Mucosa of gallbladder (tissue), 1 donor: ENCODE data around the gene FTCD. TPM values are rescaled to one million over a fixed set of nuclear protein-coding genes. Genes with fewer than 3 reads are reported as not detected.
"Not testable (repeated sequence)": the region's sequence is repeated elsewhere in the genome, so short reads cannot be mapped to it uniquely, and the experiment has no call there.

ENCODE experiments used
- DNase-seq: peaks from one replicate; pipeline ENCODE4 v3.0.0-alpha.2; 2020; ENCODE audit warnings: low spot score
- total RNA-seq: library from RNA; stranded (reverse); gene quantifications from one replicate; pipeline ENCODE4 v1.2.1, GENCODE V29; 2021
- donor health status: DM: no; HTN: no; CAD: no.

FTCD gene
- total RNA-seq, 1 donor from 2014 or later = 1.3 TPM

GRCh38 chr21:46171996-46172862, 16.9 kb upstream of the FTCD start:
- no peak for DNase-seq

GRCh38 chr21:46171585-46171984, 16.2 kb upstream of the FTCD start:
- DNase-seq = no peak

GRCh38 chr21:46170436-46171193, 15.2 kb upstream of the FTCD start:
- not testable (repeated sequence) for DNase-seq

GRCh38 chr21:46168659-46169386, 13.4 kb upstream of the FTCD start:
- DNase-seq = no peak

GRCh38 chr21:46168238-46168637, 12.9 kb upstream of the FTCD start:
- no peak for DNase-seq

GRCh38 chr21:46165098-46165497, 9.7 kb upstream of the FTCD start:
- DNase-seq = no peak

- no peak for DNase-seq
These were observed 8.0 kb upstream of the FTCD start for GRCh38 chr21:46163380-46163779.

- no peak for DNase-seq
These were observed 6.5 kb upstream of the FTCD start for GRCh38 chr21:46161633-46162592.

- no peak for DNase-seq
These were observed 5.7 kb upstream of the FTCD start for GRCh38 chr21:46160907-46161632.

GRCh38 chr21:46160657-46160906, 5.2 kb upstream of the FTCD start:
- DNase-seq = no peak

GRCh38 chr21:46159841-46160656, 4.7 kb upstream of the FTCD start:
- no peak for DNase-seq

- DNase-seq = no peak
These were observed 4.0 kb upstream of the FTCD start for GRCh38 chr21:46159390-46159789.

- no peak for DNase-seq
These were observed 3.4 kb upstream of the FTCD start for GRCh38 chr21:46158666-46159300.

GRCh38 chr21:46157987-46158451, 2.6 kb upstream of the FTCD start:
- DNase-seq = no peak

- no peak for DNase-seq
These were observed 2.1 kb upstream of the FTCD start for GRCh38 chr21:46157396-46157986.

GRCh38 chr21:46156678-46157077, 1.3 kb upstream of the FTCD start:
- DNase-seq = no peak

GRCh38 chr21:46156378-46156645, 933 bp upstream of the FTCD start:
- DNase-seq = no peak

GRCh38 chr21:46154955-46155513, 345 bp downstream of the FTCD start:
- DNase-seq = no peak
